A549 (cell line): ENCODE measurements around the gene MEAF6.
A peak's percentile ranks its signal among the peaks of the same experiment; 100 is the strongest.

Source experiments
- CTCF ChIP-seq: fragments of >200 bp; sonication (Bioruptor Twin); formaldehyde crosslinking; IDR thresholded peaks from 3 replicates; pipeline ENCODE4 v1.5.1; 2016
- ELK1 ChIP-seq: fragments of 150-350 bp; IDR thresholded peaks from 2 replicates; pipeline ENCODE4 v1.6.1; 2014; ENCODE audit warnings: low read depth, mild to moderate bottlenecking, low read length
- EP300 ChIP-seq, 2 experiments: fragments of >200 bp; sonication (Bioruptor Twin); formaldehyde crosslinking; IDR thresholded peaks; 2 replicates in 1 of 2; 3 replicates in 1 of 2; pipeline ENCODE4 v1.6.1; 2016 to 2017
- JUN ChIP-seq, 2 experiments: fragments of >200 bp; sonication (Bioruptor Twin); formaldehyde crosslinking; IDR thresholded peaks; 2 replicates in 1 of 2; 3 replicates in 1 of 2; pipeline ENCODE4 v1.6.1; 2016 to 2017
- MAFK ChIP-seq: fragments of 450-650 bp; IDR thresholded peaks from 2 replicates; pipeline ENCODE4 v1.6.1; 2014; ENCODE audit not compliant: partially characterized antibody
- MAX ChIP-seq: IDR thresholded peaks from 2 replicates; pipeline ENCODE4 v1.6.1; 2012
- POLR2A ChIP-seq: IDR thresholded peaks from 2 replicates; pipeline ENCODE4 v1.6.1; 2012; ENCODE audit warnings: mild to moderate bottlenecking, low read length
- RAD21 ChIP-seq, 2 experiments: fragments of >200 bp in 1 of 2; sonication (Bioruptor Twin) in 1 of 2; formaldehyde crosslinking in 1 of 2; IDR thresholded peaks in 1 of 2; conservative IDR thresholded peaks in 1 of 2; 2 replicates in 1 of 2; 3 replicates in 1 of 2; pipeline ENCODE4 v1.6.1; 2012 to 2018; ENCODE audit warnings: inconsistent platforms in 1 of 2
- RFX5 ChIP-seq: fragments of 450-650 bp; IDR thresholded peaks from 2 replicates; pipeline ENCODE4 v1.7.1; 2014; ENCODE audit warnings: antibody characterized with exemption, mild to moderate bottlenecking, moderate library complexity

- TF ChIP-seq POLR2A (no peak), MAFK (no peak), CTCF (peak; percentile 14; the same call in 1 of the 3 replicates), RAD21 (conservative IDR thresholded peaks at IDR 0.05 in 1 of 2, IDR thresholded peaks at IDR 0.05 in 1 of 2) (no peak; a peak in 2 of 5 replicates), MAX (no peak), ELK1 (no peak), EP300 (IDR thresholded peaks at IDR 0.05) (no peak), RFX5 (no peak), JUN (IDR thresholded peaks at IDR 0.05) (no peak)
Measured at GRCh38 chr1:37487619-37487984, 27.0 kb downstream of the MEAF6 start.
